Measurements from ENCODE around the gene MYO18B.

Gene MYO18B

DNA sequence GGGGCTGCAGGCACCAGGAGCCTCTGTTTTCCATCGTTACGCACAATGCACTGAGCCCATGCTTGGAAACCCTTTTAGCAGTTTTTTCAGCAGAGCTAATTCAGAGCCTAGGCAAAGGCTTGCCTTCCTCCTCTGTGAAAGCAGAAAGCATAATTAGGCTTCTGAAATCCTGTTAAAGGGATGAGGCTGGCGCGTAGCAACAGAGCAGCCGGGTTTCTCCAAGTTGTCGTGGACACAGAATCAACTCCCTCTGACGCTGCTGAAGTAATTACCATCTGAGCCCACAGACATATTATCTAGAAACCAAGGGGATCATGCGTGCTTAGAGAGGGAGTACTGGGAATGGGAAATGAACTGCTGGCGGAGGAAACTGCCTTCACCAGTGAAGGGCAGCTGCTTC is 85.4 kb downstream of the MYO18B start:
- no peak for DNase-seq

DNA sequence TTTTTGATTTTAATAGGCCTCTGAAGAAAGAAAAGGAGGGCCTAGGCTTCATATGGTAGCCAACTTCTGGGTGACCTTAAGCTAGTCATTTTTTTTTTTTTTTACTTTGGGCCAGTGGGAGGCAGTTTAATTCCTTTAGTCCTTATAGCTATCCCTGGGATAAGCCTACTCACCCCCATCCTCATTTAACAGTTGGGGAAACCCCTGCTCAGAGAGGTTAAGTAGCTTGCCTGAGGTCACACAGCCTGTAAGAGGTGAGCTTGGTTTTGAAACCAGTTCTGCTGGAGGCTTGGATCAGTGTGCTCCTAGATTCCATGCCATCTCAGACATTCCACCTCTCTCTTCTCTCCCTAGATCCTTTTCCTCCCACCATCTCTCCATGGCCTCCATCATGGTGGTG is 86.4 kb downstream of the MYO18B start:
- DNase-seq, result no peak

DNA sequence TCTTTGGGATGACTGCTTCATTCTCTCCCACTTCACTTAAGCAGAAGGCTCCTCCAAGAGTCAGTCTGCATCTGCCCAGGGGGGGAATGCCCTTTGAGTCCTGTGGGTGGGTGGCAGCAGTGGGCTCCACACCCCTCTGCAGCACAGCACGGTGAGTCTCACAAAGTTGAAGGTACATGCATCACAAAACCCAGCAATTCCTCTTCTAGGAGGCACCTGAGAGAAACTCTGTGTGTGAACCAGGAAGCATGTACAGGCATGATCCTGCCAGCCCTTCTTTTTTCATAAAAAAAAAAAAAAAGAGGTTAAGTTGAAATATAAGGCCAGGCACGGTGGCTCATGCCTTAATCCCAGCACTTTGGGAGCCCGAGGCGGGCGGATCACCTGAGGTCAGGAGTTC is 87.2 kb downstream of the MYO18B start:
- no peak for DNase-seq

DNA sequence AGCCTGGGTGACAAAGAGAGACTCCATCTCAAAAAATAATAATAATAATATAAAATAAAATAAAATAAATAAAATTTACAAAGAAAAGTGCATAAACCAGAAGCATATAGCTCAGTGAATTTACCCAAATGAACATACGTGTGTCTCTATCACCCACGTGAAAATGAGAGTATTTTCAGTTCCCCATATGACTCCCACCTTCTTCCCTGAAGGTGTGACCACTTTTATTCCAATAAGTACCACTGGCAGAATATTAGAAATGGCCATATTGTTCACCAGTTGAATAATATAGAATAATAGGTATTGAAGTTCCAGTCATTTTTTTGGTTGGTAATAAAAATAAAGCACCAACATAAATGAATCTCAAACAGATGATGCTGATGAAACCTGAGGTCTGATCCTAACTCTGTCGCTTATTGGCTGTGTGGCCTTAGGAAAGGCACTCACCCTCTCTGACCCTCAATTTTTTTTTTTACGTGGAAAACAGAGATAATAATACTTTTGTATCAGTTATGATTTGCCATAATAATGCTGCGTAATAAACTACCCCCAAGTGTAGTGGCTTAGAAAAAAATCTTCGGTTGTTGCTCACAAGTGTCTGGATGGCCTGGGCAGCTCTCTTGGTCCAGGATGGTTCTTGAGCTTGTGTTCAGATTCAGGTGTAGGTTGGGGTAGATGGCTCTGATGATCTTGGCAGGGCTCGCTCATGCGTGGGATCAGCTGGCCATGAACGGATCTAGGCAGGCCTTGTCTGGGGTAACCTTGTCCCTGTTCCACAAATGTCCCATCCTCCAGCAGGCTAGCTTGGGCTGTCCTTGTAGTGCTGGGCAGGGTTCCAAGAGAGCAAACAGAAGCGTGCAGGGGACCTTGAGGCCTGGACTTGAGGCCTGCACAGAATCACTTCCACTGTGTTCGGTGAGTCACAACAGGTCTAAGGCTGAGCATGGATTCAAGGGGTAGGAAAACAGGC is 88.1 kb downstream of the MYO18B start:
- no peak for DNase-seq

DNA sequence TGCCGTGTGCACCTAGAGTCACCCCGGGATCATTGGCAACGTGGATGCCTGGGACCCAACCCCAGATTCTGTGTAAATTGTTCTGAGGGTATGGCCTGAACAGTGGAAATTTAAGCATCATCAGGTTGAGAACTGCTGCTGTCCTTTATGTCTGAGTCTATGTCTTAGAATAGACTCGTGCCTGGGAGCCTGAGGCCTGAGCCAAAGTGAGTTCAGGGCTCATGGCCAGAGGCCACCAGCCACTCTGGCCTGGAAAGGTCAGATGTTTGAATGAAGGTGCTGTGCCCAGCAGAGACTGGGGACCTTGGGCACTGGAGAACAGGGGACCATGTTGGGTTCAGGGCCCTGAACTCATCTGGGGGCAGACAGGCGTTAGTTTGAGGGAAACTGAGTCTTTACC is 91.1 kb downstream of the MYO18B start:
- DNase-seq, result no peak

DNA sequence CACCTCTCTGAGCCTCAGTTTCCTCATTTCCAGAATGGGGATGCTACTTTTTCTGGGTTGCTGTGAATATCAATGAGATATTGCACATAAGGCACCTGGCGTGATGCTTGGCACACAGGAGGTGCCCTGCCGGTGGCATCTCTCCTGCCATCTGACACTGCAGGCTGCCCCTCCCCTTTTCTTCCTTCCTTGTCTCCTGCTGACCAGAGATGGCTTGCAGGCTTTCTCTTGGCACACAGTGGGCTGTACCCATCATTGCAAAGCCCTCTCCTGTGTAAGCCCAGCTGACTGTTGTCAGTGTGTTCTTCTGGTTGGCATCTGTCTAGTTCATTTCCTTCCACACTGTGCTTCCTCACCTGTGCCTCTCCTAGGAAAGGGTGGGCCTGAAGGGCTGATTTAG is 91.7 kb downstream of the MYO18B start:
- no peak for DNase-seq

DNA sequence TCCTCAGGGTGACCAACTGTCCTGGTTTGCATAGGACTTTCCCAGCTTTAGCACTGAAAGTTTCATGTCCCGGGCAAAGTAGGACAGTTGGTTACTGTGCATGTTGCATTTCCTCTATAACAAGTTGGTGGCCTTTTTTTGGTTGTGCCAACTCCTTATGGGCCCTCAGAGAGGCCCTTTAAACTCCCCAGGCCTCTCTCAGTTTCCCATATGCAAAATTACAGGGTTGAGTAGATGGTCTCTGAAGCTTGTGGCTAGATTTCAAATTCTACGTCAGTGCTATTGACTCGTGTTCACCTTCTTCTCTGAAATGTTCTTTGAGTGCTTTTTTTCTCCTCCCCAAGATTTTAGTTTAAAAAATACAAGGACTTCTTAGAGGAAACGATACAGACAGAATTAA is 92.5 kb downstream of the MYO18B start:
- no peak for DNase-seq

DNA sequence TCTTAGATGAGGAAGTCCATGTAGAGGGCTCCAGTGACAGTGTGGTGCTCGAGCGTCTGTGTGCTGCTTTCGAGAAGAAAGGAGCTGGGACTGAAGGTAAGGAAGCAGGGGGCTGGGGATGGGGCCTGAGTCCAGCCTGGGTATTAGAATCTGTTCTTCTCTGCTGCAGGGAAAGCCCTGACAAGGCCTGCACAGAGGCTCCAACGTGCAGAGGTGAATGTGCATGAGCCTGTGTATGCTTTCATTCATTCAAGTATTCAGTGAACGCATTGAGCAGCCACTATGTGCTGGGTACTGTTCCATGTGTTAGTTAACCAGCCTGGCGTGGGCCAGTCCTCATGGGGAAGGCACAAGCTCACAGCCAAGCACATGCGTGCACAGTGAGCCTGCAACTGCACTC is 93.4 kb downstream of the MYO18B start:
- no peak for DNase-seq

DNA sequence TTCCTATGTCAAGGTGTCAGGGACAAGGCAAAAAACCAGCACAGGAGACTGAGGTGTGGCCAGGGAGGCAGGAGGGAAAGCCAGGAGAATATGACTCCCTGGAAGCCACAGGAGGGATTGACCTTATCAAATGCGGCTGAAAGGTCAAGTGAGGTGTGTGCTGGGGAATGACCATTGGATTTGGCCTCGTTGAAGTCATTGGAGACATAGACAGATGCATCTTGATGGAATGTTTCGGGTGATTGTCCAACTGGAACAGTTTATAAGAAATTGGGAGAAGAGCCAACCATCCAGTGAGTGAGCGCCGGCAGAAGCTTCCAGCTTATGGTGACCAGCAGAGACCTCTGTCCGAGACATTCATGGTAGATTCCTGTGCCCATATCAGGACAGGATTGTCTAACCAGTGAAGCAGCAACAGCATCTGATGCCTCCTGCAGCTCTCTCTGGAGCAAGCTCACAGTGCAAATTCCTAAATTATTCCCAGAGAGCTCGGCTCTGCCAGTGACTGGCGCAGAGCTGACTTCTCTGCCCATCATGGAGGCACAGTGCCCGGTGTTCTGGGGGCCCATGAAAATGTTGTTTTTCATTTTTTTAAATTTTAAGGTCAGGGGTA is 95.4 kb downstream of the MYO18B start:
- DNase-seq, result no peak

DNA sequence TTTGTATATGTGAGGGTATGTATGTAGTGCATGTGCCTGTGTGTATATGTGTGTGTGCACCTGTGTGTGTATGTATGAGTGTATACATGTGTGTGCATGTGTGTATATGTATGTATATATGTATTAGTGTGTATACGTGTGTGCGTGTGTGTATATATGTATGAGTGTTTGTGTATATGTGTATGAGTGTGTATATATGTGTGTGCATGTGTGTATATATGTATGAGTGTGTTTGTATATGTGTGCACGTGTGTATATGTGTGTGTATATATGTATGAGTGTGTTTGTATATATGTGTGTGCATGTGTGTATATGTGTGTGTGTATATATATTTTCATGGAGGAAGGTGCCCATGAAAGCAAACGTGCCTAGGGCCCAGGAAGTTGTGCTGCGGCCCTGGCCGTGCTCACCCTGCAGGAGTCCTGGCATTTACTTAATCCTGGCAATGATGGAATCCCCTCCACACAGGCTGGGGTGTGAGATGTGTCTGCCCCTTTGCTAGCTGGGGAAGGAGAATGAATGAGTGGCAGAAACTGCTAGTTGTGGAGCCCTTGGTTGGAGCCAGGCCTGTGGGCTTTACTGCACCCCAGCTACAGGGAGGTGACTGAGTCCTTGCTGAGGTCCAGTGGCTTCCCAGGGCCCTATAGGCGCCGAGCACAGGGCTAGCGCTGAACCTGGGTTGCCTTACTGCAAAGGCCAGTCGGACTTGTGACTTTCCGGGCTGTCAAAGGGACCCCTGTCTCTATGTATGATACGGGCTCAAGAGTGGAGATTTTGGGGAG is 97.2 kb downstream of the MYO18B start:
- DNase-seq, result no peak

DNA sequence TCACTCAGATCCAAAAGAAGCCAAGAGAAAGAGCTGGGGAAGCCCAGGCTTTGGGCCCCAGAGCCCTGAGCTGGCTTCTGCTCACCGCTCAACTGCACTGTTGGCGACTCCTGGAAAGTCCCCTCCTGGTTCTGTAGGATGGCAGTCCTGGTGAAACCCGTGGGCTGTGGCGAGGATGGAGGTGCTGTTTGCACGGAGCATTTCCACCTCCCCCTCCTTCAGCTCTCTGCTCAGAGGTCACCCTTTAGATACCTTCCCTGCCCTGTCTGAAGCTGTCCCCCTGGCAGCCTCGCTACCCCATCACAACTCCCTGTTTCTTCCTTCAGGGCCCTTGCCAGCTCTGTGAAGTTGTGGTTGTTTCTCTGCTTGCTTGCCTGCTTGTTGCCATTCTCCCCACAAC is 97.8 kb downstream of the MYO18B start:
- no peak for DNase-seq

DNA sequence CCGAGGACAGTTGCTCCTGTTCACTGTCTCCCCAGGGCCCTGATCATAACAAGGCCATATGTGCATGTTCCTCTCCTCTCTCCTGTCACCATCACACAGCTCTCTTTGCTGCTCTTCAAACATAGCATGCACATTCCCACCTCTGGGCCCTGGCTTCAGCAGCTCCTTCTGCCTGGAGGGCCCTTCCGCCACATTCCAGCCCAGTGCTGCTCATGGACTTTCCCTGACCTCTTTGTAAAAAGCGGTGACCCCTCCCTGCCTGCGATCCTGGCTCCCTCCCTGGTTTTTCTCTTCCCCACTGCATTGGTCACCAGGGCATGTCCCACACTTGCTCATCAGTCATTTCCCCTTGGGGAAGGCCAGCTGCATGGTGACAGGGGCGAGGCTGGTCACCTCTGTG is 98.2 kb downstream of the MYO18B start:
- no peak for DNase-seq

DNA sequence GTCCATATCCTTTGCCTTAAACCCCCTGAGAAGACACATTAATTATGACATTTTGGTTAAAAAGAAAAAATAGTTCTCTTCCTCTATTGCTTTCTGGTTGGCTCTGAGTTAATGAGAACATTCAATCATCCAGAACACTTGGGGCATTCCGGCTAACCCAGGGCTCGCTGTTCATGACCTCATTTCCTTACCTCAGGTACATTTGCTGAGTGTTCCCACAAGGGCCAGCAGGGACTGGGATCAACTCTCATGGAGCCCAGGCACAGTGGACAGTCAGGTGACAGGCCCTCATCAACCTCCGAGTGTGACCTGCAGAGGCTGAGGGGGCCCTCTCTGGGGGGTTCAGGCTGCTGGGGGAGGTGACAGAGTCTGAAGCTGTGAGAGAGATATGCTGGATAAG is 98.9 kb downstream of the MYO18B start:
- no peak for DNase-seq

DNA sequence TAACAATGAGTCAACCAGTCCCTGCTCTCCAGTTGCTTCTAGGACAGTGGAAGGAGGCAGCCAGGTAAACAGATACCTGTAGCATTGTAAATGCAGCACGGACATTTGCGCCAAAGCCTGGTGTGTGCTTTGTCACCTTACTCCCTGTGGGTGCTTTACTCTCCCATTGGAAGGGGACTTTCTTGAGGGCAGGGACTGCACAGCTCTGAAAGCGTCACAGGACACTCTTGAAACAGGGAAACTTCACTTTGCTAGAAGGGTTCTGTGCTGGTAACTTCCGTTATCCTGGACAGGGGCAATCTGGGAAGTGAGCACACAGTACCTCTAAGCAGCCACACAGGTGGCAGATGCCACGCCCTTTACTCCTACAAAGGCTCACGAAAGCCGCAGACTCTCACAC is 99.8 kb downstream of the MYO18B start:
- DNase-seq, result no peak

DNA sequence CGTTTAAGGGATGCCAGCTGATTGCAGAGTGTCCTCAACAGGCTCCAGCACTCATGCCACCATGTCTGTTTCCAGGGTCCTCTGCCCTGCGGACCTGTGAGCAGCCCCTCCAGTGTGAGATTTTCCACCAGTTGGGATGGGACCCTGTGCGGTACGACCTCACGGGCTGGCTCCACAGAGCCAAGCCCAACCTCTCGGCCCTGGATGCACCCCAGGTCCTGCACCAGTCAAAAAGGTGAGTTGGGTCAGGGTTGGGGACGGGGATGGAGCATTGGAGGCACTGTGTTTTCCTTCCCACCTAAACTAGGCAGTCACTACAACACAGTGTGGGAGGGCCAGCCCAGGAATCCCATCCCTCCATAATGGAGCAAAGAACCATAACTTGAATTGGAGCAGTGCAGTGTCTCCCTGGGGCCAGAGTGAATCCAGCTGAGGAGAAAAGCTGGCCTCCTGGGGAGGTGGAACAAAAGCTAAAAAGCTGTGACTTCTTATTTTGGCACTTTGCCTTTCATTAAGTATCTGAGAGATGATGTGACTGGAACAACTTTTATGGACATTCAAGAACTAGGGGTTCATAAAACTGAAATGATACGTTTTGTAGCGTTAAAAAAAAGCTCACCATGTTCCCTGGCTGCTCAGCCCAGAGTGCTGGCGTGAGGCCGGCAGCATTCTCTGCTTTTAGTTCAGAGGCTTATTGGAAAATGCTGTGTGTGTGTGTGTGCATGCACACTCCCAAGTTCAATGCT is 101.8 kb downstream of the MYO18B start:
- no peak for DNase-seq

DNA sequence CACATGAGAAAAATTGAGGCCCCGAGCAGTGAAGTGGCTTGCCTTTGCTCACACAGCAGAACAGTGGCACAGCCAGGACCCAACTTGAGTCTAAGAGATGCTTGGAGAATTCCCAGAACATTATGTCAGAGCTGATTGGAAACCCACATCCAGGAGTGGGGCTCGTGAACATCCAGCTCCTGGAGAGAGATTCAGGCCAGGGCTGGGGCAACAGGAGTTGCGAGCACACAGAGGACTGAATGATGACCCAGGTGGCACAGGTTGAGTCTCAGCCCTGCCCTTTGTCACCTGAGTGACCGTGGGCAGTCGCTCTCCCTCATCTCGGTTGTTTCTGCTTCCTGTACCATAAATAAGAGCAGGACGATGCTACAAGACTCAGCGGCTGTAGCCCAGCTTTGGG is 102.6 kb downstream of the MYO18B start:
- DNase-seq, result no peak

DNA sequence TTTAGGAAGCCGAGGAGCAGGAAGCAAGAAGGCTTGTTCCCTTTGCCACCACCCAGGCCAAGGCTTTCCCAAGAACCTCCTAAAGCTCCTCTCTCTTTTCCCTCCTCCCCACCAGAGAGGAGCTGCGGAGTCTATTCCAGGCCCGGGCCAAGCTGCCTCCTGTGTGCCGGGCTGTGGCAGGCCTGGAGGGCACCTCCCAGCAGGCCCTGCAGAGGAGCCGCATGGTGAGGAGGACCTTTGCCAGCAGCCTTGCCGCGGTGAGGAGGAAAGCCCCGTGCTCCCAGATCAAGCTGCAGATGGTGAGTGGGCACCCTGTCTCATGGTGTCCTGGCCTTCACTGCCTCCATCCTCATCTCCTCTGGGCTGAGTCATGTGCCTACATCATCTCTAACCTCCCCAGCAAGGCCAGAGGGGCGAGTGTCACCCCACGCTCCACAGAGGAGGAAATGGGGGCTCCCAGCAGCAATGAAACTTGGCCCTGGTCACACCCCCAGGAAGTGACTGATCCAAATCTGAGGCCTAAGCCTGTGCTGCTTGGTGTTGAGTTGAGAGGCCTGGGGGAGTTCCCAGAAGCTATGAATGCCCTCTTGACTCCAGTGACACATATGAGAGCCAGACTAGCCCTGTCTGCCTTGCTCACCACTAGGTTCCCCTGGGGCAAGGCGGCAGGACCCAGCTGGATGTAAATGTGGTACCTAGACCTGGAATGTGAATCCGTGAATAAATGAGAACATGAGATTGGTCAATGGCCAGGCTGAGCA is 104.2 kb downstream of the MYO18B start:
- no peak for DNase-seq

DNA sequence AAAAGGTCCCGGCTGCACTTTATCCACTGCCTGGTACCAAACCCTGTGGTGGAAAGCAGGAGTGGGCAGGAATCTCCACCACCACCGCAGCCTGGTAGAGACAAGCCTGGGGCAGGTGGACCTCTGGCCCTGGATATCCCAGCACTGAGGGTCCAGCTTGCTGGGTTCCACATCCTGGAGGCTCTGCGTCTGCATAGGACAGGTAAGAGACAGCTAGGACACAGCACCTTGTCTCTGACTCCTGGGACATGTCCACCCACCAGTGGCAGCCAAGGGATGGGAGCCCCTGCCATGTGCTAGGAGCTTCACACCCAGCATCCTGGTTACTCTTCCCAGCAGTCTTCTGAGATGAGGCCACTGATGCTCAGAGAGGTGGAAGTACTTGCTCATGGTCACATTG is 105.5 kb downstream of the MYO18B start:
- no peak for DNase-seq

DNA sequence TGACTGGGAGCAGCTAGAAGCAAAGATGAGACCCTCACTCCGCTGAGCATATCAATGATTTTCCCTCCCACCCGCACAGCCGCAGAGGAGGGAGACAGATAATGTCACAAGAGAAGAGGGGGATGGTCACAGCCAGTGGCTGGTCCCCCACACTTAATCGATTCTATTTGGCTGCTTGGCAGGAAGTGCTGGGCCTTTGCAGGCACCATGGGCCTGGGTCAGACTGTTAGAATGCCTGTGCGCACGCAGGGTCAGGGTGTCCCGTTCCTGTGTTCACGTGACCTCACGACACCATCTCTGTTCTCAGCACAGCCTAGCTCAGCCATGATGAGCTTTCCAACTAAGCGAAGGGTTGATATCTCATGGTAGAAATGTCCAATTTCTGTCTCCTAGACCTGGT is 107.0 kb downstream of the MYO18B start:
- DNase-seq, result no peak

DNA sequence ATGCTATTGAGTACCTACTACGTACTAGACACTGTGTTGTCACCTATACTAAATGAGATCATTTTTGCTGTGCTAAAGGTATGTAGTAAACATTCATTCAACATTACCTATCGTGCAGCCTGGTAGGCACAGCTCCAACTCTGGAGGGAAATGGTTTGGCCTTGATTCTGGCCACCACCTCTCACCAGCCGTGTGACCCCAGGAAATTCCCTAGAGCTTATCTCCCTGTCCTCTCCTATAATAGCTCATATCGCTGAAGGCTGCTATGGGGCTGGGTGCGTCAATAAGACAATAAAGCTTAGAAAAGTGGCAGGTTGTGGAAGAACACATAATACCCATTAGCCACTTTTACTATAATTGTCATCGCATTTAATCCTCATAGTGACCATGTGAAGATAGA is 107.5 kb downstream of the MYO18B start:
- DNase-seq, result no peak

DNA sequence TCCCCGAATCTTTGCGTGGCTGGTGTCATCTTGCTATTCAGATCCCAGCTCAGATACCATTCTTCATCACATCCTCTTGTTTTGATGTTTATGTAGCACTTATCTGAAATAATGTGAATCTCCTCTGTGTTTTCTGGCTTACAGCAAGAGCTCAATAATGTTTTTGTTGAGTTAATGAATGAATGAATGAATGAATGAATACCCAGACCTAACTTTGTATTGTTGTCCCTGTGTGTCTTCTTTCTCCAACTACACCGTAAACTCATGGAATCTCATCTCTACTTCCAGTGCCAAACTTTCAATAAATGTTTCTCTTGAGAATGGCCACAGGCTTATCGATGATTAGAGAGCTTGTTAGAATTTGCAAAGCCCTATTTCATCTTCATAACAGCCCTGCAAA is 110.2 kb downstream of the MYO18B start:
- DNase-seq, result no peak

DNA sequence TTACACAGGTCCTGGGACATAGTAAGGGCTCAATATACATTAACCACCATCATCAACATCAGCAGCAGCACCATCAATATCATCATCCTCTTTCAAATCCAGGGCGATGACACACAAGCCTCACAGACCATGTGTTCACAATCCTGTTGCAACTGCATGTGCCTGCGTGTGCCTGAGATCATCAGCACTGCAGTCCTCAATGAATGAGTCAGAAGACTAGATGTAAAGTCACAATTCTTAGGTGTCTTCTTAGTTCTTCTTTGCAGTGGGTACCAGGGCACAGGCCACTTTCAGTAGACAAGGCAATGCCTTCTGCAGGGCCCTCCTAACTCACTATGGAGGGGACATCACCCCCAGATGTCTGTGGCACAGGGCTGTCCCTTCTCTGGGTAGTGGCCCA is 111.1 kb downstream of the MYO18B start:
- no peak for DNase-seq
